Ovary (tissue), 3 donors: ENCODE results near the gene PP2D1.

ENCODE experiments used
- POLR2A ChIP-seq: fragments of 450-650 bp; IDR thresholded peaks from one replicate; pipeline ENCODE4 v1.6.1; 2017; ENCODE audit warnings: antibody characterized with exemption, mild to moderate bottlenecking, moderate library complexity
- TF ChIP-seq, protein P1 (sequence below), 3 donors: fragments of 450-650 bp in 2 of 3; fragments of 200-600 bp in 1 of 3; IDR thresholded peaks; one replicate each; pipeline versions ENCODE4 v1.5.1 to v1.8.0; 2016 to 2022; ENCODE audit warnings: antibody characterized with exemption in 3 of 3, mild to moderate bottlenecking in 1 of 3
- donor health status: DM: no; HTN: no; CAD: no.

DNA sequence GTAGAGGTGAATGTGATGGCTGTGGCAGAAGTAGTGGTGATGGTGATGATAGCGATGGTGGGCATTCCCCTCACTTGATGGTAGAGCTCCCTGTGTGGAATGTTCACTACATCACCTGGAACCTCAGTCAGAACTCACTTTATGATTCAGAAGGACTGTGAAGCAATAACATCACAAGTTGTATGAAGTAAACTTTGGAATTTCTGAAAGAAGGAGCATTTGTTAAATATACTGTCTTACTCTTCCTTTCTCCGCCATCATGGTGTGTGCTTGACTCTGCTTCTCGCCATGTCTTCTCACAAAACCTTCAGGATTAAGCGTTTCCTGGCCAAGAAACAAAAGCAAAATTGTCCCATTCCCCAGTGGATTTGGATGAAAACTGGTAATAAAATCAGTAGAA is at the start of gene PP2D1:
- TF ChIP-seq, protein P1, sequence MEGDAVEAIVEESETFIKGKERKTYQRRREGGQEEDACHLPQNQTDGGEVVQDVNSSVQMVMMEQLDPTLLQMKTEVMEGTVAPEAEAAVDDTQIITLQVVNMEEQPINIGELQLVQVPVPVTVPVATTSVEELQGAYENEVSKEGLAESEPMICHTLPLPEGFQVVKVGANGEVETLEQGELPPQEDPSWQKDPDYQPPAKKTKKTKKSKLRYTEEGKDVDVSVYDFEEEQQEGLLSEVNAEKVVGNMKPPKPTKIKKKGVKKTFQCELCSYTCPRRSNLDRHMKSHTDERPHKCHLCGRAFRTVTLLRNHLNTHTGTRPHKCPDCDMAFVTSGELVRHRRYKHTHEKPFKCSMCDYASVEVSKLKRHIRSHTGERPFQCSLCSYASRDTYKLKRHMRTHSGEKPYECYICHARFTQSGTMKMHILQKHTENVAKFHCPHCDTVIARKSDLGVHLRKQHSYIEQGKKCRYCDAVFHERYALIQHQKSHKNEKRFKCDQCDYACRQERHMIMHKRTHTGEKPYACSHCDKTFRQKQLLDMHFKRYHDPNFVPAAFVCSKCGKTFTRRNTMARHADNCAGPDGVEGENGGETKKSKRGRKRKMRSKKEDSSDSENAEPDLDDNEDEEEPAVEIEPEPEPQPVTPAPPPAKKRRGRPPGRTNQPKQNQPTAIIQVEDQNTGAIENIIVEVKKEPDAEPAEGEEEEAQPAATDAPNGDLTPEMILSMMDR (IDR thresholded peaks at IDR 0.05): no peak
- TF ChIP-seq POLR2A: no peak
